NB4 (cell line): Measurements from ENCODE around the gene GREB1L.

ENCODE experiments used
- POLR2A ChIP-seq: IDR thresholded peaks from 2 replicates; pipeline ENCODE4 v1.6.1; 2011; ENCODE audit warnings: mild to moderate bottlenecking; ENCODE audit not compliant: insufficient read length; ENCODE audit errors: extremely low read depth
- TF ChIP-seq, protein P1 (sequence below): IDR thresholded peaks from one replicate; pipeline ENCODE4 v1.5.1; 2012; ENCODE audit warnings: low read depth, low read length

DNA sequence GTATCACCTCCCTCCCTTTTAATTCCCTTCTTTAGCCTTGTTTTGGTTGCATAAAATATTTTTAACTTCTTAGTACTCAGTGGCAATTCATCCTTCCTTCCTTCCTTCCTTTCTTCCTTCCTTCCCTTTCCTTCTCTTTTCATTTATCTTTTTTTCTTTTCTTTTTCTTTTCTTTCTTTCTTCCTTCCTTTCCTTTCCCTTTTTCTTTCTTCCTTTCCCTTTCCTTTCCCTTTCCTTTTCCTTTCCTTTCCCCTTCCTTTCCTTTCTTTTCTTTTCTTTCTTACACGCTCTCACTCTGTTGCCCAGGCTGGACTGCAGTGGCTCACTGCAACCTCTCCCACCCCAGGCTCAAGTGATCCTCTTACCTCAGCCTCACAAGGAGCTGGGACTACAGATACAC is 160.2 kb downstream of the GREB1L start:
- TF ChIP-seq, protein P1, sequence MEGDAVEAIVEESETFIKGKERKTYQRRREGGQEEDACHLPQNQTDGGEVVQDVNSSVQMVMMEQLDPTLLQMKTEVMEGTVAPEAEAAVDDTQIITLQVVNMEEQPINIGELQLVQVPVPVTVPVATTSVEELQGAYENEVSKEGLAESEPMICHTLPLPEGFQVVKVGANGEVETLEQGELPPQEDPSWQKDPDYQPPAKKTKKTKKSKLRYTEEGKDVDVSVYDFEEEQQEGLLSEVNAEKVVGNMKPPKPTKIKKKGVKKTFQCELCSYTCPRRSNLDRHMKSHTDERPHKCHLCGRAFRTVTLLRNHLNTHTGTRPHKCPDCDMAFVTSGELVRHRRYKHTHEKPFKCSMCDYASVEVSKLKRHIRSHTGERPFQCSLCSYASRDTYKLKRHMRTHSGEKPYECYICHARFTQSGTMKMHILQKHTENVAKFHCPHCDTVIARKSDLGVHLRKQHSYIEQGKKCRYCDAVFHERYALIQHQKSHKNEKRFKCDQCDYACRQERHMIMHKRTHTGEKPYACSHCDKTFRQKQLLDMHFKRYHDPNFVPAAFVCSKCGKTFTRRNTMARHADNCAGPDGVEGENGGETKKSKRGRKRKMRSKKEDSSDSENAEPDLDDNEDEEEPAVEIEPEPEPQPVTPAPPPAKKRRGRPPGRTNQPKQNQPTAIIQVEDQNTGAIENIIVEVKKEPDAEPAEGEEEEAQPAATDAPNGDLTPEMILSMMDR, result no peak
- TF ChIP-seq POLR2A, result no peak
